GM19043 (cell line): ENCODE data around the gene TMEM182.
A peak's percentile ranks its signal among the peaks of the same experiment; 100 is the strongest.

Experiments
- ATAC-seq: cut with Tn5 transposase; IDR thresholded peaks from one replicate; pipeline ENCODE4 v1.9.1; 2021; ENCODE audit warnings: low read depth; ENCODE audit not compliant: unreplicated experiment

TMEM182 gene, protein sequence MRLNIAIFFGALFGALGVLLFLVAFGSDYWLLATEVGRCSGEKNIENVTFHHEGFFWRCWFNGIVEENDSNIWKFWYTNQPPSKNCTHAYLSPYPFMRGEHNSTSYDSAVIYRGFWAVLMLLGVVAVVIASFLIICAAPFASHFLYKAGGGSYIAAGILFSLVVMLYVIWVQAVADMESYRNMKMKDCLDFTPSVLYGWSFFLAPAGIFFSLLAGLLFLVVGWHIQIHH

DNA sequence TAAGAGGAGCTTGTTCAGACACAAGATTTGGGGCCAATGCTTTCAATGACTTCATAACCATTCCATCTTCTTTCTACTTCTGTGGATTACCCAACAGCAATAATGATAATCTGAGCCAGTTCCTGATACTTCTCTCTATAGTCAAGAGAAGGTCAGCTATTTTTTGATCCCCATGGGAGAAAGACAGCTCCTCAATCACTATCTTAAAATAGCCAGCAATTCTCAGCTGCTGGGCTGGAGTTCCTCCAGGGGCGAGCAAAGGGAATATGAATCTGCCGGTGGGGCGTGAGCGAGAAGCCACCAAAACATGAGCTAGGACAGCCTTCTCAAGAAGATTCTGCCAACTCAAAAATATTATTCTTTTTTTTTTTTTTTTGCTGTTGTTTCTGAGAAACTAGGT lies at the start of gene TMEM182:
TMEM182 (plus strand) TSS at position 269 of the 400 bp plus-strand sequence. CDS start 187 bp downstream, outside the sequence.
- no peak for ATAC-seq

DNA sequence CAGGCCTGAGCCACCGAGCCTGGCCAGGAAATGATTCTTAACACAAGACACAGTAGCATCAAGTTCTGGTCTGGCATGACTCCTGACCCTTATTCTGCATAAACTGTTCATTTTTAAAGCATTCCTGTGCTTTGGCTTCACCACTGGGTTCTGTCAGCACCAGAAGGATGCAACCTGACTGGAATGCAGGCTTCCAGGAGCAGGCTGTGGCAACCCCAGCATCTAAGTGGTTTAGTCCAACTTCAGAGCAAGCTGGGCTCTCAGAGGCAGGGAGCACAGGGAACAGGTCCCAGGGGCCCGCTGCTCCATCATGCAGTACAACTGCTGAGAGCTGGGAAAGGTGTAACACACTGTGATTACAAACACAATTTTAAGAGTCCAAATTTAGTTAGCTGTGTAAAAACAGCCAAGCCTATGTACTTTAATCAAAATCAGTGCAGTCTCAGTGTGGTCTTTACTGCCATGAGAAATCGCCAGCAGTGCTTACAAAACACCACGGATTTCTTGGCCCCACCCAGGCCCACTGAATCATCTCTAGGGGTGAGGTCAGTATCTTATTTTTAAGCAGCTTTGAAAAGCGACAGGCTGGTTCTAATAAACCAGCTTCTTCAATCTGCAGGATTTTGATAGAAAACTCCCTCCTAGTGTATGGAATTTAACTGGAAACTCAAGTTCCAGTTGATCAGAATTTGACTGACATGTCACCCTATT lies 44.4 kb upstream of the TMEM182 start:
- ATAC-seq, result no peak

DNA sequence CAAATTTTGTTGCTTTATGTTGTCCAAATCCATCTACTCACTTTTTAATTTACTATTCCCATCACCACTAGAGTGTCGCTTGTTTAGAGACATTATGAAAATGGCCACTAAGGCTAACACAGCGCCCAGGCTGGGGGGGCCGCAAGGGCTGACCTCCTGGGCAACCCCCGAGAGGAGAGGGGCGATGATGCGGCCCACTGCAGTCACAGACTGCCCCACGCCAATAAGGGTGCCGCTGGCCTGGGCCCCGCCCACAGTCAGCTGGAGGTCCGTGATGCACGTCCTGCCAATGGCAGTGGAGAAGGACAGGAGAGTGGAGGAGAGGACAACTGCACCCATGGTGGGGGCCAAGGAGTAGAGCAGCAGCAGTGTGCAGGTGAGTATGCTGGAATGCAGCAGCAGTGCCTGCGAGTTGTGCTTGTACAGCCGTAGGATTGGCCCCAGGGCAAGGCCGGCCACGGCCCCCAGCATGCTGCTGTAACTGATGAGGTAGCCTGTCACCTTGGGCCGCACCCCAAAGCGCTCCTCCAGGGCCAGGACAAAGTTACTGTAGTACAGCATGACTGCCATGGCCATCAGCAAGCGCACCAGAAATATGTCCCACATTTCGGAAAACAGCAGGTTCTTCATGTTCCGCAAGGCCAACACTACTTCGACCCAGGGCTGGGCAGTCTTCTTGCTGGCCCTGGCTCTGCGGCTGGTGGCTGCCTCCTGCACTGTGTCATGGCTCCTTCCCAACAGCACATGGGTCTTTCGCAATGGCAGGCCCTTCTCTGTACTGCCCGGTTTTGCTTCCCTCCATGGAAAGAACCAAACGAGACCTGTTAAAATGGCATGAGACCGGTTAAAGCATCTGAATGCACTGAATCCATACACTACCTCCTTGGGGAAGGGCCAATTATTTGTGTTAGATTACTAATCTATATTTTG lies 43.2 kb upstream of the TMEM182 start:
- ATAC-seq, result no peak

DNA sequence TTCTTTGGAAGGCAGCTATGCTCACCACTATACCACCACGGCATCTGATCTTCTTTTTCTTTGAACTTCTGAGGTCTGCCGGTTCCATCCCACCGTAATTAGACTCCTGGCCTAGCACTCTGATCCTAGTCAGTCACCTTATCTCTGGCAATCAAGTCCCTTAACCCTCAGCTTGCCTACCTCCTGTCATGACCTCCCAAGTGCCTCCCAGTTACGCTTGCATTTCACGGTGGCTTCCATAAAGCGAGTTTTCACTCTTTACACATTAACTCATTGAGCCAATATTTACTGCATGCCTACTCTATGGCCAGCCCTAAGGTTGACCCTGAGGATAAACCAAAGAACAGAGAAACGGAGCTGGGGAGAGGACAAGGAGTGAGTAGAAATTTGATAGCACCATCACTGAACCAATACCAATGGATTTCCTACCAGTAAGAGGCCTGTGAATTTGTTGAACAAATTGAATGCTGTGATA lies 37.8 kb upstream of the TMEM182 start:
- no peak for ATAC-seq

DNA sequence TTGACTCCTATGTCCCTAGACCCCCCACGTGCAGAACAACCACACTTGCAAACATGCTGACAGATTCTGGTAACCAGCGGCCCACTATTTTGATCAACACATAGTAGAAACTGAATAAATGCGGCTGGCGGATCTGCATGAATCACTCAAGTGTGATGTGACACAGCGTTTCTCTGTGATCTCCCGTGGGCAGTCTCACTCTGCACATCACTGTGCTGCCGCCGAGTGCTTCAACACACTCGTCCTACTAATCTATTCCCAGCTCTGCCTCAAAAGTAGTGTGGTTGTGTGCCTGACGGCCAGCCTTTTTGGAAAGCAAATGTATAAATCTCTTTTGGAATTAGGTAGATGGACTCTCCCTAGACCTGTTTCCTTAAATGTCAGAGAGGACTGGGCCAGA lies 37.3 kb upstream of the TMEM182 start:
- no peak for ATAC-seq

DNA sequence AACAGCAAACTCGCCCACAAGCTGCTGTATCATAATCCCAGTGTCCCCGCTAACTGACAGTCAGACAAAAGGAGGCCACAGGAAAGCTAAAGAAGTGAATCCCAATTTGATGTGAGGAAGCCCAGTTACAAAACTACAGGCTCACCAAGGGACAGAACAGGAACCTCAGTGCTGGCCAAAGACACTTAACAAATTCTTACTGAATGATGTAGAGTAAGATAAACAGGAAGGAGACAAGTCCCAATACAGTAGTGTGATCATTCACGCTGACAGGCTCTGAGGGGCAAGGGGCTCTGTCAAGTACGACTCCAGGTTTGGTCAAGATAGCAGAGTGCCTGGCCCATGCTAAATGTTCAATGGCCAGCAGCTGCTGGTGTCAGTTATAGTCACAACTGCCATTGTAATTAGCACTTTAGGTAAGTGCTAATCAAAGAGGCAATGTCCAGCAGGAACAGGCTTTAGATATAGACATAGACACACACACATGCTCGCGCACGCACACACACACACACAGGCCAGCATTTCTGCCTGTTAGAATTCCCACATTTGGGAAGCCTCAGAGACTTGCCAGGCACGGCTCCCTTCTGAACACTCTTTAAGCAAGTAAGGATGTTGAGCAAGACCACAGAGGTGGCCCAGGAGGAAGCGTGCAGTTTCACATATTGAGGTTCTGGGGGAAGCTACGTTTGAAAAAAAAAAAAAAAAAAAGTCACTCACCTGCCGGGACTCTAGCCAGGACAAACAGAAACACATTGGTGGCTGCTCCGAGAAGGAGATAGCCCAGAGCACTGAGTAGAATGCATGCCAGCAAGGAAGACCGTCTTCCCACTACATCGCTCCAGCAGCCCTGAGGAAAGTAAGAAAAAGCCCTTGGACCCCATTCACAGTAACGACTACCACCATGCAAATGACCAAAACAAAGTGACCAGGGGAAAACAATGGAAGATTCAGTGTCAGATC lies 35.4 kb upstream of the TMEM182 start:
- no peak for ATAC-seq

DNA sequence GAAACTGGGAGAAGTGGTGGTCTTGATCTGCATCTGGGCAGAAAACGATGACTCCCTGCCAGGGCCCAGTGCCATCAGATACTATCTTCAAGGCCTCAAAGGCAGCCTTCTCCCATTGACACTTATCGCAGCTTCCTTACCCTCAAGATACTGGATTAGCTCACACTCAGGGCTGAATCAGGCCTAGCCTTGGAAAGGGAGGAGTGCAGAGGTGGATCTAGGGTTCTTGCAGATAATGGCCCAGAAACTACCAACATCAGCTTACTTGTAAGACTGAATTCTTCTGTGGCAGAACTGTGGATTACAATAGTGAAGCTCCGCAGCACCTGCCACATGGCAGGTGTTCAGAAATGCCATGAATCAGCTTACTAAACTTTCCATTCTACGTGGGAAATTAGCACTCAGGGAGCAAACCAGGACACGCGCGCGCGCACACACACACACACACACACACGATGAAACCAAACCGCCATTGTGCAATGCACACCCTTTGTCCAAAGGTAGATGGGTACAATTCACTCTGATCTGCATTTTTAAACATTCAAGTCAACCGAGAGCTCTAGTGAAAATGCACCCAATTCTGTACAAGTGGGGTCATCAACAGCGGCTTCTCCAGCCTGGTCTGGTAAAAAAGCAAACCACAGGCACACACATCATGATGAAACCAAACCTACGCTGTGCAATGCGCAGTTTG lies 26.3 kb upstream of the TMEM182 start:
- no peak for ATAC-seq

DNA sequence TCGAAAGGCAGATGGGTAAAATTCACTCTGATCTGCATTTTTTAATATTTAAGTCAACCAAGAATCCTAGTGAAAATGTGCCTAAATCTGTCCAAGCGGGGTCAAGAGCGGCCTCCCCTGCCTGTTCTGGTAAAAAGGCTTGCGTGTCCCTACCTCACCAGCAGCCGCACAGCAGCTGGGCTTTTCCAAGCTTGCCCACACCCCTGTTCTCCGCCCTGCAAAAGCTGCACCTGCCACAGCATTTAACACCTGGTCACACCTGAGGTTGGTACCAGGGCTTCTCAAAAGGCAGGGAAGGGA lies 25.8 kb upstream of the TMEM182 start:
- ATAC-seq, result peak; percentile 11

DNA sequence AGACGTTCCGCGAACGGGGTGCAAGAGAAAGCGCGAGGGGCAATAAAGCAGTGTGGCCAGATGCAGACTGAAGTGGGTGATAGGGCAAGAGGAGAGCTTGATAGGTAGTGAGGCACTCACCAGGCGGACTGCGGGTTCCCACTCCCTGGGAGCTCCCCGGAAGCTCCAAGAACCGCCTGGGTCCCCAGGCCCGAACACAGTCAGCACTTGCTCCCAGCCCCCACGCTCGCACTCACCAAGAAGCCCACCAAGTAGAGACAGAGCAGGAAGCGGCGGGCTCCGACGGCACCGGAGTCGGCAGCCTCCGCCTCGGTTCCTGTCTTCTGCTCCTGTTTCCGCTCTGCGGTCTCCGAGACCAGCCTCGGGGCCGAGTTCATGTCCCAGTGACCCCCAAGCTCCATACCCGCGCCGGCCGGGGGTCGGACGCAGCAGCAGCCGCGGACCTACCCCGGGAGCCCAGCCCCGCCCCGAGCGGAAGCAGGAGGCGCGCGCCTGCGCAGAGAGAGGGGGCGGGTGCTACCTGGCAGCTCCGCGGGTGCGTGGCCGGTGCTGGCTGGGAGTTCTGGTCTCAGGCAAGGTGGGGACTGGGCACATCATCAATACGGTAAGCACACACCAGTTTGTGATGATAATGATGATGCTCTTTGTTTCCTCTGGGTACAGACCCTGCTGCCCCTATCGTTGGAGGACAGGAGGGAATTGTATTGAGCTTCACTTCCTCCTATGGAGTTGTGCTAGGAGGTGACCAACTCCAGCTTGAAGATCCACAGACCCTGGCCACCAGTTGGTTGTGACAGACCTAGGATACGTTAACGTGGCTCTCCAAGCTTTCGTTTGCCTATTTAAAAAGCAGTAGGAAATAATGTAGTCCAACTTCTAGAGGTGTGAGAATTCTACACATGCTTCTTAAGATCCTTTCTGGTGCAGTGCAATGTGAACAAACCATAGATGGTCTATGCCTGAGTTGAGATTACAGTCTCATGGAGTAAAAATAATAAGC lies 25.1 kb upstream of the TMEM182 start:
- peak; percentile 90 for ATAC-seq

DNA sequence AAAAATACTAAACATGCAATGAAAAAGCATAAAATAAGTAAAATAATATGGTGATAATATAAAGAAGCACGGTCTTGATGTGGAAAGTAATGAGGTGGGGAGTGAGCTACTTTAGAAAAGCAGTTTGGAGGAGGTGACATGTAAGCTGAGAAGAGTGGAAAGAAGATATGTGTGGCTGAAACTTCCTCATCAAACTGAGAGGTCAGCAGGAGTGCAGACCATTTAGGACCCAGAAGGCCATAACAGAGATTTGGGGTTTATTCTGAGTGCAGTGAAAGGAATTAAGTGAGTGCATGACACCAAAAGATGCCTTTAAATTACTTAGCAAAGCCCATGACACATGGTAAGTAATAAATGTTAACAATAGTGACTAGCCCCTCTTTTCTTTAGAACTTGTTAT lies 24.4 kb upstream of the TMEM182 start:
- peak; percentile 47 for ATAC-seq

DNA sequence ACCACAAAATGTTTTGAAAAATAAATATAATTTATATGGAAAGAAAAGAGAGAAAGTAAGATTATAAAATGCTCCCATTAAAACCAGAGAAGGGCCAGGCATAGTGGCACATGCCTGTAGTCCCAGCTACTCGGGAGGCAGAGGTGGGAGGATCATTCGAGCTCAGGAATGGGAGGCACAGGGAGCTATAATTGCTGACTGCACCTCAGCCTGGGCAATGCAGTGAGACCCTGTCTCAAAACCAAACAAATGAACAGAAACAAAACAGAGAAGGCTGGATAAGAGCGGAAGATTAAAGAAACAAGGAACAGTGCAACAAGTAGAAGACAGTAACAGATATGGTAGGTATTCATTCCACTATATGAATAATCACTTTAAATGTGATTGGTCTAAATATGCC lies 18.6 kb upstream of the TMEM182 start:
- ATAC-seq, result no peak

DNA sequence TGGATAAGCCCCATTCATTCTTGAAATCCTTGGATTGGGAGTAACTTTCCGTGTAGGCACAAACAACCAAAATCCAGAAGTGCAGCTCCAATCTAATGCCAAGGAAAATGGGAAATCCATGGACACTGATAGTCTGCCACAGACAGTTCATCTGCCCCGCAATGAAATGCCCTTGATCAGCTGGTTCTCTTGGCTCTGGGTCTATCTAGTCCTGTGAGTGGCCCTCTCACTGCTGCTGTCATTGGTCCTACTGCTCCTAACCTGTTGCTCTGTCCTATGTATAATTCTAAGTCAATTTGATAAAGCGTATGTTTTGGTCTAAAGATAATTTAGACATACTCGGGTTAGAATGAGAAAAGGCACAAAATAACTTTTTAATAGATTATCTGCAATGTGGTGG lies 13.7 kb upstream of the TMEM182 start:
- no peak for ATAC-seq

DNA sequence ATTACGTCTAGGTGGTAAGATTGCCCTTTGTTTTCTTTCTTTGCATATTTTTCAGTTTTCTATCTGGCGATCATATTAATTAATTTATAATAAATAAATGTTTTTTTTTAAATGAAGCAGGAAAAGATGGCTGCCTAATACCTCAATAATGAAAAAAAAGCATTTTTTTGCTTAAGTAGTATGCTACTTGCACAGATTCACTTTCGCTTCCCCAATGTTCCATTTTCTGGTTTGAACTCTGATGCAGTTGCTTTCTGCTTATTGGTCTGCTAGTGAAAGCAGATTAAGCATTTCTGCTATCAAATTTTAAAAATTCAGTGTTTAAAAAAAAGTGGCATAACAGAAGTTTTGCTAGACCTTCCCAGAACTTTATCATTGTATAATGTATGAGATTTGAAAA lies 11.9 kb upstream of the TMEM182 start:
- ATAC-seq, result peak; percentile 74

DNA sequence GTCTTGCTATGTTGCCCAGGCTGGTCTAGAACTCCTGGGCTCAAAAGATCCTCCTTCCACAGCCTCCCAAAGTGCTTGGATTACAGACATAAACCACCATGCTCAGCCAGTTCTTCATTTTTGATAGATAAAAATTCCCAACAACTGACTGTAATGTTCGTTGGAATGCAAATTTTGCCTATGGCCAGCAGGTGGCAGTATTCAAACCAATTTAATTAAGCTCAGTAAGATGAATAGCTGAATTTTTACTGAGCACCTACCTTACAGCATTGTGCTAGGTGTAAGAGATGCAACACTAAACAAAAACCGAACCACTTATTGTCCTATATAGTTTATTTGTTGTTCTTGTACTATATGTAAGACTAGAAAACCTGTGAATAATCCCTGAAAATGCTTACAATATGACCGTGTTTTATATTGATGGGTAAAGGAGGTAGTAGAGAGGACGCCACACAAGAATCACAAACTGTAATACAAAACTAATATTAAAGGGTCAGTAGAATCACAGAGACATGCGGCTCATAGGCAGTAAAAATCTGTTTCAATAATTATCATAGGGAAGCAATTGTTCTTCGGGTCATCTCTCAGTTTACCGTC lies 8.2 kb upstream of the TMEM182 start:
- ATAC-seq, result no peak

DNA sequence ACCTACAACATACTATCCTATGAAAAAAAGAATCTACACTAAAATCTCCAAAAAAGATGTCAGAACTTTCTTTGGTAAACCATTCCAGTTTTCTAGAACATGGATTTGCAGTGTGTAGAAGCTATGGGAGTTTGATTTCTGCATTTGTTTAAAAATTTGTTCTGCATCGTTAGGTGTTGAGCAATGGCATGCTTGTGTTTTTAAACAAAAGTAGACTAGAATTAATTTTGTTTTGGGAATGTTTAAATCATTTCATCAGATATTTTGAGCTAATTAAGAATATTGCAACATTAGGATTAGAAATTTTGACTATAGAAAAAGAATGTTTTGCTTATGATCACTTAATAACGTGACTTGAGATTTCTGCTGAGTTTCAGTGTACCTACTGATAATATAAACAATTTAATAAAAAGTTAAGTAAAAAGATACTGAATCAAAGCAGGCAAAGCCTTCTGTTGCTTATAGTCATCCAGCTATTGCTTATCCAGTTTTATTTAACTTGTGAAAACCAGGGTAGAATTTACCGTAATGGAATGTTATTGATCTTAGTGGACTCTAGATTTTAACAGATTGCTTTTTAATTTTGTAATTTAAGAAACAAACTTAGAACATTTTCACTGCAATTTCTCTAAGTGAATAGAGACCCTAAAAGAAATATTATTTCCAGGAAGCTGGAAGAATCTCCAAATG lies 7.2 kb upstream of the TMEM182 start:
- no peak for ATAC-seq

DNA sequence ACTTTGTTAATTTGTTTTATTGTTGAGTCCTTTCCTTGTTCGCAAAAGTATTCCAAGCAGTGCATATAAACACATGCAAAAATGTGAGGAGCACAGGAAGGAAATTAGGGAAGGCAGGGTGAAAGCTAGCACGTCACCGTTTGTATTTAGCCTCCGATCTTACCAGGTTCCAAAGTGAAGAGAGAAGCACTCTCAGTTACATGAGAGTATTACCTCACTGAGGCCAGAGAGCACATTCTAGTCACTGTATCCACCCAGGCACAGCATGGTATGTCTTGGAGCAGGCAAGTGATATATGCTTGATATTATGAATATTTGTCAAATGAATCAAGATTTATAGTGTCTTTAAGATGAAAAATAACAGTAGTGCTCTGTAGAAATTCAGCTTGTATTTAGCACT lies 6.5 kb upstream of the TMEM182 start:
- no peak for ATAC-seq

DNA sequence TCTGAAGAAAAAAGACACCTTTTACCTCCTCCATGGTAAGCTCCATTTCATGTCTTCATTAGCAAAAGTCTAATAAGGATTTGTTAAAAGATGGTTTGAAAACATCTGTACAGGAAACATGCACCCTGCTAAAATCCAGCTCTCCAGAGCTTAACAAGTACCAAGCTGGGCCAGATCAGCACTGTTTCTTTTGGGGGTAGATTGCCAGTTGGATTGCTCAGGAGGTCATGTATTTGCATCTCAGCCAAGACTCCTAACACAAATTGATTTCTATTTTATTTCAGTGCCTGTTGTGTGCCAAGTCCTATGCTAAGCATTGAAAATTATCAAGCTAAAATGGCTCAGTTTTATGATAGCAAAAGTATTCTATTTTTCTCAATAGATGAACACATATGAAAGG lies 3.4 kb upstream of the TMEM182 start:
- no peak for ATAC-seq

DNA sequence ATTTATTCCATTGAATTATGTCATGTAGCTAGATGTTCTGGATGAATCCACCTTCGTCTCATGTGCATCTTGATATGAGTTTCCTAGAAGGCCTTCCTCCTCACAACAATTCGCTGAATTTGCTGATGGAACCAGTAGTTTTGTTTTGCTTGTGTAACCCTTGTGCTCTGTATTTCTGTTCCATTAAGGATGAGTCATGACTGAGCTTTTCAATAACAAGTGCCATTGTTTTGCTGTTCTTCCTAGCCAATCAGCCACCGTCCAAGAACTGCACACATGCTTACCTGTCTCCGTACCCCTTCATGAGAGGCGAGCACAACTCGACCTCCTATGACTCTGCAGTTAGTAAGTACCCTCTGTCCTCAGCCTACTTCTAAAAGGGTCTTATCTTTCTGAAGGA lies 2.3 kb downstream of the TMEM182 start:
- no peak for ATAC-seq
